ENCODE results near the gene CNTROB.
A peak's percentile ranks its signal among the peaks of the same experiment; 100 is the strongest.

CNTROB gene

GRCh38 chr17:7971651-7972050 is 39.6 kb downstream of the CNTROB start:
- no peak for DNase-seq (ENCODE audit: low read depth, low spot score)
- no peak overlapping the region for H3K4me3 ChIP-seq (ENCODE audit: low read length)

GRCh38 chr17:7972131-7972785 is 40.3 kb downstream of the CNTROB start:
- DNase-seq (ENCODE audit: low read depth, low spot score), result no peak
- no peak overlapping the region for H3K4me3 ChIP-seq (ENCODE audit: low read length)

GRCh38 chr17:7974638-7975131 is 42.7 kb downstream of the CNTROB start:
- H3K4me3 ChIP-seq (ENCODE audit: low read length), result no peak overlapping the region
- no peak for DNase-seq (ENCODE audit: low read depth, low spot score)

GRCh38 chr17:7977039-7977438 is 45.0 kb downstream of the CNTROB start:
- DNase-seq (ENCODE audit: low read depth, low spot score), result no peak
- H3K4me3 ChIP-seq (ENCODE audit: low read length), result no peak overlapping the region

GRCh38 chr17:7977805-7978204 is 45.8 kb downstream of the CNTROB start:
- DNase-seq (ENCODE audit: low read depth, low spot score), result no peak
- H3K4me3 ChIP-seq (ENCODE audit: low read length), result no peak overlapping the region

GRCh38 chr17:7982173-7982572 is 50.2 kb downstream of the CNTROB start:
- no peak for DNase-seq (ENCODE audit: low read depth, low spot score)
- no peak overlapping the region for H3K4me3 ChIP-seq (ENCODE audit: low read length)

- DNase-seq (ENCODE audit: low read depth, low spot score), result no peak
Measured at GRCh38 chr17:7982666-7983065, 50.7 kb downstream of the CNTROB start.

GRCh38 chr17:7984904-7985303 is 52.9 kb downstream of the CNTROB start:
- no peak overlapping the region for H3K4me3 ChIP-seq (ENCODE audit: low read length)
- no peak for DNase-seq (ENCODE audit: low read depth, low spot score)

More at GRCh38 chr17:7982666-7983065, 50.7 kb downstream of the CNTROB start:
- no peak overlapping the region for H3K4me3 ChIP-seq (ENCODE audit: low read length)

- H3K4me3 ChIP-seq (ENCODE audit: low read length), result no peak overlapping the region
- DNase-seq (ENCODE audit: low read depth, low spot score), result no peak
Measured at GRCh38 chr17:7987112-7987893, 55.3 kb downstream of the CNTROB start.

GRCh38 chr17:7988750-7989178 is 56.8 kb downstream of the CNTROB start:
- H3K4me3 ChIP-seq (ENCODE audit: low read length), result no peak overlapping the region
- peak; percentile 89 for DNase-seq (ENCODE audit: low read depth, low spot score)

GRCh38 chr17:7989781-7990655 is 58.0 kb downstream of the CNTROB start:
- DNase-seq (ENCODE audit: low read depth, low spot score), result peak; percentile 78
- H3K4me3 ChIP-seq (ENCODE audit: low read length), result peak overlapping the region; percentile 54

- no peak for DNase-seq (ENCODE audit: low read depth, low spot score)
- no peak overlapping the region for H3K4me3 ChIP-seq (ENCODE audit: low read length)
Measured at GRCh38 chr17:7992516-7992915, 60.5 kb downstream of the CNTROB start.

- H3K4me3 ChIP-seq (ENCODE audit: low read length), result no peak overlapping the region
- DNase-seq (ENCODE audit: low read depth, low spot score), result peak; percentile 23
Measured at GRCh38 chr17:7992924-7993323, 60.9 kb downstream of the CNTROB start.

- no peak for DNase-seq (ENCODE audit: low read depth, low spot score)
- no peak overlapping the region for H3K4me3 ChIP-seq (ENCODE audit: low read length)
Measured at GRCh38 chr17:7993972-7994589, 62.1 kb downstream of the CNTROB start.

- no peak for DNase-seq (ENCODE audit: low read depth, low spot score)
- H3K4me3 ChIP-seq (ENCODE audit: low read length), result no peak overlapping the region
Measured at GRCh38 chr17:7995724-7996123, 63.7 kb downstream of the CNTROB start.

GRCh38 chr17:7997186-7997585 is 65.2 kb downstream of the CNTROB start:
- H3K4me3 ChIP-seq (ENCODE audit: low read length), result no peak overlapping the region
- DNase-seq (ENCODE audit: low read depth, low spot score), result peak; percentile 46
